Transverse colon (tissue), 4 donors: ENCODE measurements around the gene HECTD4.

ENCODE experiments used
- CTCF ChIP-seq, 5 experiments: fragments of 200-600 bp in 3 of 5; fragments of 450-650 bp in 2 of 5; sonication (generic) in 3 of 5; IDR thresholded peaks; 1 replicate in 2 of 5; 2 replicates in 3 of 5; pipeline ENCODE4 v1.5.1; 2016 to 2017; ENCODE audit warnings: antibody characterized with exemption in 5 of 5, inconsistent platforms in 3 of 5, mild to moderate bottlenecking in 2 of 5, moderate library complexity in 1 of 5
- EP300 ChIP-seq: sonication (generic); formaldehyde crosslinking; IDR thresholded peaks from one replicate; pipeline ENCODE4 v1.6.1; 2017; ENCODE audit warnings: antibody characterized with exemption, low read depth
- POLR2A ChIP-seq: fragments of 450-650 bp; IDR thresholded peaks from one replicate; pipeline ENCODE4 v1.6.1; 2016; ENCODE audit warnings: antibody characterized with exemption, mild to moderate bottlenecking, moderate library complexity
- POLR2AphosphoS5 ChIP-seq, 3 donors: sonication (generic); formaldehyde crosslinking; IDR thresholded peaks; one replicate each; pipeline ENCODE4 v1.6.1; 2016; ENCODE audit warnings: antibody characterized with exemption in 3 of 3

DNA sequence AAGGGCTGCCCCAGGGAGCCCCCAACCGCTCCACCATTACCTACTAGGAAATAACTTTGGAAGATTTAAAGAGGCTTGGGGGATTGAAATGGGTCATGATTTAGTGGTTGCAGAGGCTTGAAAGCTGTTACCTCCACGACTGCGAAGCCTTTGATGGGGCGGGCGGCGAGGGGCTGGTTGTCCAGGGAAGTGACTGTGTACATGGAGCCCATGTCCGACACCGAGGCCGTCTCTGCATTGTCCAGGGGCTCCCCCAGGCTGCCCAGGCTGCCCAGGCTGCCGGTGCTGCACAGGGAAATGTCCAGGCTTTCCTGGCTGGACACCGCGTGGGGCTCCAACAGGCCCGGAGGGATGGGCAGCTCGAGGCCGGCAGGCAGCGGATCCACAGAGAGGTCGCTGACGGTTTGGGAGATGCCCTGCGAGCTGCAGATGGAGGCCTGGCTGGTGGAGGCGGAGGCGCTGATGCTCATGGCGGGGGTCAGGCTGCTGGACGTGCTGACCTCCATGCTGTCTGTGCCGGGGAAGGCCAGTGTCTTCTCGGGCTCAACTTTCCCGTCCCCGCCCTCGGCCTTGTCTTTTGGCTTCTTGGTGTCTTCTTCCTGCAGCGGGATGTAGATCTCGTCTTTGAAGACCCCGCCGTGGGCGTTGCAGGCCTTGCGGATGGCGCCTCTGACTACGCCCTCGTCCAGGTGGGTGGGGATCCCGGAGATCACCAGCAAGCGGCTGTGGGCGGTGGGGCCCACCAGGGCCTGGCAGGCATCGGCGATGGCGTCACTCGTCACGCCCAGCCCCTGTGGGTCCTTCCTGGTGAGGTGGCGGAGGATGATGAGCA lies 198.0 kb downstream of the HECTD4 start:
- TF ChIP-seq CTCF (IDR thresholded peaks at IDR 0.05) (no peak), POLR2AphosphoS5 (IDR thresholded peaks at IDR 0.05) (no peak), POLR2A (no peak), EP300 (no peak)
